Testis (tissue), 2 donors: Measurements from ENCODE around the gene SPOCD1.

Experiments used
- CTCF ChIP-seq, 3 experiments: fragments of 450-650 bp in 2 of 3; fragments of 200-600 bp in 1 of 3; sonication (generic) in 1 of 3; IDR thresholded peaks; one replicate each; pipeline ENCODE4 v1.5.1; 2016 to 2019; ENCODE audit warnings: antibody characterized with exemption in 3 of 3, mild to moderate bottlenecking in 2 of 3, moderate library complexity in 1 of 3
- POLR2A ChIP-seq: fragments of 450-650 bp; IDR thresholded peaks from one replicate; pipeline ENCODE4 v1.6.1; 2017; ENCODE audit warnings: antibody characterized with exemption, mild to moderate bottlenecking, moderate library complexity

- no peak for TF ChIP-seq POLR2A
- TF ChIP-seq CTCF (IDR thresholded peaks at IDR 0.05): no peak
These were observed 42.0 kb downstream of the SPOCD1 start for GRCh38 chr1:31773861-31774260.
